HepG2 (cell line): ENCODE data around the gene SIRT5. TPM values are rescaled to one million over a fixed set of nuclear protein-coding genes. Genes with fewer than 3 reads are reported as not detected.

Experiments used
- ATAC-seq: fragments of 200-7000 bp; cut with Tn5 transposase; 3 replicates; pipeline ENCODE4 v1.9.1; 2020; ENCODE audit warnings: mild to moderate bottlenecking, moderate library complexity
- BruUV-seq: library from RNA; stranded (reverse); fragments of 400-500 nt; replicated peaks from 2 replicates; lab custom pipeline; 2021; lab: Mats Ljungman, UMichigan
- CTCF ChIA-PET: fragments of 300-600 bp; formaldehyde crosslinking; extraction: SDS; loops from one replicate; lab custom pipeline; 2021; ENCODE audit warnings: low total read pairs, inconsistent platforms, low intra/inter-chr PET ratio; lab: Yijun Ruan, JAX
- POLR2A ChIA-PET: fragments of 350-600 bp; sonication (Branson Sonifier 250); formaldehyde crosslinking; loops from one replicate; lab custom pipeline; 2020; ENCODE audit warnings: antibody characterized with exemption, inconsistent platforms; lab: Yijun Ruan, JAX
- DNase-seq: peaks from one replicate; pipeline ENCODE4 v3.0.0-alpha.2; 2015; ENCODE audit warnings: low spot score
- FAIRE-seq: peaks from 3 replicates; lab custom pipeline; 2011; peaks lifted over from hg19 to GRCh38; lab: Jason Lieb, UNC
- H2AFZ ChIP-seq: one replicate; pipeline ENCODE4 v1.6.1; 2011; ENCODE audit warnings: low read length, inconsistent platforms
- H3K27ac ChIP-seq: fragments of 300-600 bp; 3 replicates; pipeline ENCODE4 v1.8.0; 2011; ENCODE audit warnings: mixed run types, mild to moderate bottlenecking, mixed read lengths, low read length, inconsistent platforms; ENCODE audit not compliant: insufficient read depth; ENCODE audit errors: extremely low read length
- H3K27me3 ChIP-seq, 2 experiments: fragments of 200-600 bp in 1 of 2; 2 replicates in 1 of 2; 3 replicates in 1 of 2; pipeline versions ENCODE4 v1.6.0 to v1.8.0; 2011; ENCODE audit warnings: low read length in 2 of 2, mild to moderate bottlenecking in 2 of 2, moderate library complexity in 2 of 2, inconsistent platforms in 1 of 2; ENCODE audit not compliant: insufficient read depth in 2 of 2, control insufficient read depth in 1 of 2
- H3K36me3 ChIP-seq, 2 experiments: fragments of 200-600 bp in 1 of 2; replicated peaks in 1 of 2; 2 replicates in 1 of 2; 3 replicates in 1 of 2; pipeline versions ENCODE4 v1.5.1 to v1.8.0; 2011; ENCODE audit warnings: low read length in 2 of 2, inconsistent platforms in 1 of 2; ENCODE audit not compliant: insufficient read depth in 2 of 2, control insufficient read depth in 1 of 2
- H3K4me1 ChIP-seq: 2 replicates; pipeline ENCODE4 v1.5.1; 2012; ENCODE audit warnings: low read length, inconsistent platforms; ENCODE audit not compliant: insufficient read depth
- H3K4me2 ChIP-seq: 2 replicates; pipeline ENCODE4 v1.6.0; 2011; ENCODE audit warnings: low read depth, low read length, inconsistent platforms
- H3K4me3 ChIP-seq, 3 experiments: fragments of 200-600 bp in 1 of 3; sonication (generic), shearing (Covaris generic) in 1 of 3; replicated peaks in 1 of 3; 2 replicates each; pipeline ENCODE4 v1.5.1; 2011 to 2016; ENCODE audit warnings: low read length in 3 of 3, inconsistent platforms in 2 of 3, low read depth in 2 of 3, mild to moderate bottlenecking in 2 of 3, control low read depth in 1 of 3, mixed read lengths in 1 of 3; ENCODE audit not compliant: insufficient read depth in 1 of 3
- H3K79me2 ChIP-seq: one replicate; pipeline ENCODE4 v1.6.1; 2011; ENCODE audit warnings: low read length, inconsistent platforms; ENCODE audit not compliant: insufficient read depth
- H3K9ac ChIP-seq: 2 replicates; pipeline ENCODE4 v1.6.0; 2011; ENCODE audit warnings: mild to moderate bottlenecking, low read depth, low read length, inconsistent platforms; ENCODE audit not compliant: insufficient read depth
- H3K9me3 ChIP-seq: 2 replicates; pipeline ENCODE4 v1.5.1; 2012; ENCODE audit warnings: mild to moderate bottlenecking, low read length
- H4K20me1 ChIP-seq: 2 replicates; pipeline ENCODE4 v1.6.0; 2011; ENCODE audit warnings: inconsistent platforms, mild to moderate bottlenecking, low read length, moderate library complexity; ENCODE audit not compliant: insufficient read depth
- CHCHD3 ChIP-seq: sonication (generic); formaldehyde crosslinking; IDR thresholded peaks from 2 replicates; pipeline ENCODE4 v1.8.0; 2022; ENCODE audit warnings: mild to moderate bottlenecking, missing genetic modification reagents, moderate library complexity
- HBP1 ChIP-seq: IDR thresholded peaks from 2 replicates; pipeline ENCODE4 v1.6.1; 2016; ENCODE audit warnings: low read depth, control low read depth
- HMGA1 ChIP-seq: sonication (generic); formaldehyde crosslinking; conservative IDR thresholded peaks from 2 replicates; pipeline ENCODE4 v1.4.0; 2020; ENCODE audit warnings: missing genetic modification reagents
- HOXA9 ChIP-seq: sonication (generic); formaldehyde crosslinking; IDR thresholded peaks from 2 replicates; pipeline ENCODE4 v1.8.1; 2022; ENCODE audit warnings: missing genetic modification reagents, mild to moderate bottlenecking, moderate library complexity, borderline replicate concordance
- HOXD1 ChIP-seq: sonication (generic); formaldehyde crosslinking; IDR thresholded peaks from 2 replicates; pipeline ENCODE4 v1.5.0; 2020; ENCODE audit warnings: missing genetic modification reagents
- KAT2B ChIP-seq: fragments of 150-350 bp; IDR thresholded peaks from 2 replicates; pipeline ENCODE4 v1.6.1; 2014; ENCODE audit warnings: low read depth, low read length, borderline replicate concordance
- ZEB1 ChIP-seq: IDR thresholded peaks from 2 replicates; pipeline ENCODE4 v1.6.1; 2012; ENCODE audit warnings: mild to moderate bottlenecking, low read depth, inconsistent platforms; ENCODE audit not compliant: insufficient replicate concordance
- ZGPAT ChIP-seq: IDR thresholded peaks from 2 replicates; pipeline ENCODE4 v1.6.1; 2016; ENCODE audit warnings: mild to moderate bottlenecking
- ZNF335 ChIP-seq: sonication (generic); formaldehyde crosslinking; IDR thresholded peaks from 2 replicates; pipeline ENCODE4 v1.4.0; 2020; ENCODE audit warnings: missing genetic modification reagents
- ZNF572 ChIP-seq: sonication (generic); formaldehyde crosslinking; IDR thresholded peaks from 2 replicates; pipeline ENCODE4 v1.5.1; 2020; ENCODE audit warnings: mild to moderate bottlenecking, missing genetic modification reagents
- ZNF605 ChIP-seq: sonication (generic); formaldehyde crosslinking; IDR thresholded peaks from 2 replicates; pipeline ENCODE4 v1.8.0; 2022; ENCODE audit warnings: mild to moderate bottlenecking, missing genetic modification reagents
- ZNF629 ChIP-seq: sonication (generic); formaldehyde crosslinking; conservative IDR thresholded peaks from 2 replicates; pipeline ENCODE4 v1.5.0; 2020; ENCODE audit warnings: missing genetic modification reagents
- ZNF784 ChIP-seq: sonication (generic); formaldehyde crosslinking; IDR thresholded peaks from 2 replicates; pipeline ENCODE4 v1.5.1; 2020; ENCODE audit warnings: missing genetic modification reagents, mild to moderate bottlenecking, borderline replicate concordance
- WGBS: methylation state at CpG from one replicate; pipeline ENCODE4 v1.1.6; 2017; ENCODE audit warnings: low lambda C conversion rate; 5-methylcytosine and 5-hydroxymethylcytosine counted together
- in situ Hi-C: cut with HindIII; loops from 2 replicates; pipeline ENCODE4 v1.10.0; 2017; ENCODE audit warnings: low pct_unique_long_range_greater_than_20kb; ENCODE audit not compliant: extremely low pct_ligation_motif_present
- intact Hi-C: fragments of 100-400 bp; cut with micrococcal nuclease; formaldehyde crosslinking; loops from one replicate; pipeline ENCODE4 v1.10.0; 2022; ENCODE audit not compliant: unreplicated experiment
- polyA plus RNA-seq, 8 experiments: library from polyadenylated mRNA; depleted of rRNA in 3 of 8; stranded (reverse) in 7 of 8; unstranded in 1 of 8; fragments of >200 nt; fragmentation: Illumina TruSeq in 4 of 8; extraction: Trizol in 4 of 8; gene quantifications; 2 replicates each; pipeline versions ENCODE4 v1.2.1 to v1.2.3, GENCODE V29; 2011 to 2016; ENCODE audit warnings: low read depth in 4 of 8, missing spikeins in 1 of 8, mixed read lengths in 1 of 8; ENCODE audit not compliant: insufficient read depth in 1 of 8
- total RNA-seq, 5 experiments: library from RNA; depleted of rRNA; stranded (reverse); fragments of >200 nt; fragmentation: Illumina TruSeq; extraction: Trizol; gene quantifications; 2 replicates each; pipeline ENCODE4 v1.2.3, GENCODE V29; 2016; ENCODE audit warnings: low read depth in 1 of 5

SIRT5 gene
- total and polyA plus RNA-seq, 2 of the 13 experiments (the other 11 are each of a cell fraction or from before 2014, with no cell fraction given), result 14.1 to 16.6 TPM

- no peaks in the 10 kb centered on the region for H3K27me3 ChIP-seq
- peak overlapping the region; percentile 58 to 94 (median 87); a peak in 5 of 6 replicates for H3K4me3 ChIP-seq
- peak overlapping the region; percentile 100 for H3K4me2 ChIP-seq
- H3K9me3 ChIP-seq, result no peaks in the 10 kb centered on the region
- in situ Hi-C loops (no loop called here), intact Hi-C loops (loop anchor here (5.0 kb wide), 1 partner anchor 239 kb away; the partner anchor contains the start of gene MCUR1)
- H3K36me3 ChIP-seq, result no peaks in the 10 kb centered on the region
- H3K27ac ChIP-seq, result peak overlapping the region; percentile 99
- POLR2A ChIA-PET, result interaction anchor here (0.6 to 4.7 kb wide), 9 partner anchors 10 to 166 kb away, joined by 3 to 119 read pairs (median 22); partner anchors contain the start of genes GFOD1 and NOL7
- H3K79me2 ChIP-seq, result peaks cover 25% of the 10 kb centered on the region
- H2AFZ ChIP-seq, result no peak overlapping the region
- CTCF ChIA-PET, result no interaction called here
- FAIRE-seq (no peak), DNase-seq (no peak), ATAC-seq (no peak)
- peaks cover 51% of the 10 kb centered on the region for H3K4me1 ChIP-seq
- no TSS peak for BruUV-seq
- H3K9ac ChIP-seq, result peak overlapping the region; percentile 98
- 90% methylated on average over 16 of the region's 16 CpGs for WGBS
- no peaks in the 10 kb centered on the region for H4K20me1 ChIP-seq
- TF ChIP-seq HBP1 (CRISPR knock-in tag) (no peak), ZNF784 (no peak), ZEB1 (no peak), CHCHD3 (CRISPR knock-in tag) (no peak), KAT2B (no peak), ZNF605 (CRISPR knock-in tag) (0 out of 2 replicates have a peak, but pooled peaks have one; percentile 10), HOXA9 (CRISPR knock-in tag) (no peak), ZNF335 (CRISPR knock-in tag) (no peak), ZNF572 (CRISPR knock-in tag) (no peak), HOXD1 (CRISPR knock-in tag) (no peak), HMGA1 (CRISPR knock-in tag) (no peak), ZGPAT (0 out of 2 replicates have a peak, but pooled peaks have one; percentile 25), ZNF629 (CRISPR knock-in tag) (peak; percentile 54)
Observed at GRCh38 chr6:13572951-13573654, 1.3 kb upstream of the SIRT5 start.
